Small intestine (tissue), 7 donors: ENCODE data around the gene CHRNA4. TPM values are rescaled to one million over a fixed set of nuclear protein-coding genes. Genes with fewer than 3 reads are reported as not detected.

Experiments
- DNase-seq, 2 donors: peaks; one replicate each; pipeline versions ENCODE4 v3.0.0 to v3.0.0-alpha.2; 2013
- FAIRE-seq: peaks from 2 replicates; lab custom pipeline; 2012; peaks lifted over from hg19 to GRCh38; lab: Jason Lieb, UNC
- H3K27ac ChIP-seq, 3 donors: one replicate each; pipeline ENCODE4 v1.5.1; 2013; ENCODE audit warnings: low read length in 2 of 3, mild to moderate bottlenecking in 2 of 3, control low read depth in 1 of 3, inconsistent platforms in 1 of 3, low read depth in 1 of 3, moderate library complexity in 1 of 3
- H3K27me3 ChIP-seq, 3 donors: one replicate each; pipeline ENCODE4 v1.6.1; 2013; ENCODE audit warnings: low read length in 3 of 3, inconsistent platforms in 1 of 3; ENCODE audit not compliant: control insufficient read depth in 3 of 3, insufficient read depth in 3 of 3
- H3K36me3 ChIP-seq, 3 donors: one replicate each; pipeline ENCODE4 v1.6.1; 2013; ENCODE audit warnings: low read length in 3 of 3, inconsistent platforms in 1 of 3, low read depth in 1 of 3, mild to moderate bottlenecking in 1 of 3, moderate library complexity in 1 of 3; ENCODE audit not compliant: control insufficient read depth in 3 of 3, insufficient read depth in 2 of 3
- H3K4me1 ChIP-seq, 3 donors: one replicate each; pipeline ENCODE4 v1.6.1; 2013; ENCODE audit warnings: low read length in 2 of 3, inconsistent platforms in 1 of 3, low read depth in 1 of 3, mild to moderate bottlenecking in 1 of 3, moderate library complexity in 1 of 3; ENCODE audit not compliant: control insufficient read depth in 3 of 3, insufficient read depth in 2 of 3
- H3K4me3 ChIP-seq, 3 donors: one replicate each; pipeline ENCODE4 v1.5.1; 2013; ENCODE audit warnings: low read length in 3 of 3, control low read depth in 1 of 3, inconsistent platforms in 1 of 3, low read depth in 1 of 3, mild to moderate bottlenecking in 1 of 3, moderate library complexity in 1 of 3
- H3K9me3 ChIP-seq, 2 donors: one replicate each; pipeline ENCODE4 v1.6.1; 2013; ENCODE audit warnings: low read depth in 1 of 2, low read length in 1 of 2; ENCODE audit not compliant: control insufficient read depth in 2 of 2, insufficient read depth in 1 of 2
- WGBS, 3 donors: extraction: QIAGEN DNeasy Blood & Tissue Kit; methylation state at CpG; one replicate each; pipeline ENCODE4 v1.1.7; 2013; 5-methylcytosine and 5-hydroxymethylcytosine counted together
- polyA plus RNA-seq, 4 donors: library from polyadenylated mRNA; stranded (reverse) in 3 of 4; unstranded in 1 of 4; fragments of 200-250 nt in 3 of 4; fragments of 120-200 nt in 1 of 4; gene quantifications; one replicate each; pipeline versions ENCODE4 v1.2.1 to v1.2.3, GENCODE V29; 2013
- donor health status: healthy with polysubstance abuse.
- donor health status: control.
- donor health status: control.
- donor health status: Bipolar disorder and iron deficiency.
- donor health status: healthy.

Gene CHRNA4
- polyA plus RNA-seq, 4 donors: 0.01 to 0.87 TPM; not detected in 2

DNA sequence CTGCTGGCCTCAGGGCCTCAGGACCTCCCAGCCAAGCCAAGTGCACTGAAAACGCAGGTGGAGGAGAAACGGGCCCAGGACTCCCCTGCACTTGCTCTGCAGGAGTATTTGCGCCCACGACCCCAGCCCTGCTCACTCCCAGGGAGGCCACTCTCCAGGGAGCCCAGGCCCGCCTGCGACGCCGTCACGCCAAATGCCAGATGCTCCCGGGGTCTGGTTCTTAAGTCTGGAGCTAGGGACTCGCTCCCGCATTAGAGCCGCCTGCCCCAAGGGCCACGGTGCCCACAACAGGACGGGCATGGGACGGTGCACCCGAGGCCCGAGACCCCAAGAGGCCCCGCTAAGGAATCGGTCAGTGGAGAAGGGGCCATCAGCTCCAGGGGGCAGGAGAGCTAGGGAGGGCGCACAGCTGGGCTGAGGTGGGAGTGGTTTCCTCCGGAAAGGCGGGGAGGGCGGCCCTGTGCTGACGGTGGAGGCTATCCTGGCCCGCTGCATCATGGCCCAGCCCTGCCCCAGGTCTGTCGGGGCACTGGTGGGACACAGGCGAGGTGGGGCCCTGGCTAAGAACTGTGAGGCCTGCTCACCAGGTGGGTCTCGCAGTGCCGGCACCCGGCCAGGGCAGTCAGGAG lies 44.1 kb upstream of the CHRNA4 start:
- no peak for FAIRE-seq
- no peak overlapping the region for H3K27ac ChIP-seq
- no peaks in the 10 kb centered on the region for H3K36me3 ChIP-seq
- no peak for DNase-seq
- peaks cover 0 to 3% (median 0%) of the 10 kb centered on the region in 3 donors for H3K4me1 ChIP-seq
- H3K9me3 ChIP-seq: no peaks in the 10 kb centered on the region
- no peak overlapping the region for H3K4me3 ChIP-seq
- 72 to 84% (median 81%) methylated on average over 26 to 31 of the region's 31 CpGs for WGBS, 3 donors
- no peaks in the 10 kb centered on the region for H3K27me3 ChIP-seq

GRCh38 chr20:63404129-63405085 lies 43.3 kb upstream of the CHRNA4 start:
- no peak overlapping the region for H3K4me3 ChIP-seq
- H3K4me1 ChIP-seq: peaks cover 0 to 3% (median 0%) of the 10 kb centered on the region in 3 donors
- H3K36me3 ChIP-seq: no peaks in the 10 kb centered on the region
- WGBS, 3 donors: 48 to 73% (median 63%) methylated on average over 29 to 34 of the region's 34 CpGs
- FAIRE-seq (no peak), DNase-seq (peak; percentile 30 to 51)
- no peaks in the 10 kb centered on the region for H3K27me3 ChIP-seq
- H3K9me3 ChIP-seq: no peaks in the 10 kb centered on the region
- no peak overlapping the region for H3K27ac ChIP-seq

DNA sequence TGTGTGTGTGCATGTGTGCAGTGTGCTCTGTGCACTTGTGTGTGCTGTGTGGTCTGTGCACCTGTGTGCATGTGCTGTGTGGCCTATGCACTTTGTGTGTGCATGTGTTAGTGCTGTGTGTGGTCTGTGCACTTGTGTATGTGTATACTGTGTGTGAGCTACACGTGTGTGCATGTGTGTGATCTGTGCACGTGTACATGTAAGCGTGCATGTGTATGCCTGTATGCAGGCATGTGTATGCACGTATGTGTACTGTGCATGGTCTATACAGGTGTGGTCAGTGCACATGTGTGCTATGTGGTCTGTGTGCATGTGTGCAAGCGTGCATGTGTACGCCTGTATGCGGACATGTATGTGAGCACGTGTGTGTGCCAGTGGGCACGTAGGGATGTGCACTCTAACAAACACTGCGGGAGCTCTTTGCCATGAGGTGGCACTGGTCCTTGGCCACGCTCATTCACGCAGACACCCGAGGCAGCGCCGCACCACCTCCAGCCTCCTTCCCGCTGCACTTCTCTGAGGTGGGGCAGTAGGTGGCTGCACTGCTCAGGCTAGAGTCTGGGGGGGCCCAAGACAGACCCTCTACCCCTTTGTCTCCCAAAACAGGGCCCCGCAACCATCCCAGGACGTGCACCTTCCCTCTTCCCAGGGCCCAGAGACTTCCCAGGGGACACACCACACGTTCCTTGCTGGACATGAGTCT lies 42.4 kb upstream of the CHRNA4 start:
- no peak overlapping the region for H3K27ac ChIP-seq
- no peaks in the 10 kb centered on the region for H3K27me3 ChIP-seq
- no peaks in the 10 kb centered on the region for H3K9me3 ChIP-seq
- FAIRE-seq (no peak), DNase-seq (no peak)
- WGBS, 3 donors: 70 to 83% (median 79%) methylated on average over 19 of the region's 19 CpGs
- peaks cover 0 to 3% (median 0%) of the 10 kb centered on the region in 3 donors for H3K4me1 ChIP-seq
- H3K36me3 ChIP-seq: no peaks in the 10 kb centered on the region
- H3K4me3 ChIP-seq: no peak overlapping the region

DNA sequence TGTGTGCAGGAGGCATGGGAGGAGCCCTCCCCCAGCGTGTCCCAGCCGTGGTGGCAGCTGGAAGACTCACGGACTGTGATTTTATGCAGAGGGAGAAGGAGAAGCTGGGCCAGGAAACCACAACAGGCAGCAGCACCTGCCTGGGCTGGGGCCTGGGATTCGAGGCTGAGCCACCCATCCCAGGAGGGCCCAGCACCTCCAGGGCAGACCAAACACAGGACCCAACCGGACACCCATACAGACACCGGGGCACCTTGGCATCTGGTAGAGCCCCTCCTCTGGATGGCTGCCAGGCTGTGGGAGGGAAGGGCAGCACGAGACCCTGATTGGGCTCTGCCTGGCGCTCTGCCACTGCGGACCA lies 41.7 kb upstream of the CHRNA4 start:
- DNase-seq (no peak), FAIRE-seq (no peak)
- Histone ChIP-seq H3K4me1 (peaks cover 0 to 3% (median 0%) of the 10 kb centered on the region in 3 donors), H3K9me3 (no peaks in the 10 kb centered on the region), H3K4me3 (no peak overlapping the region), H3K27ac (no peak overlapping the region), H3K36me3 (no peaks in the 10 kb centered on the region), H3K27me3 (no peaks in the 10 kb centered on the region)
- WGBS, 3 donors: 29 to 54% (median 41%) methylated on average over 7 to 9 of the region's 9 CpGs

DNA sequence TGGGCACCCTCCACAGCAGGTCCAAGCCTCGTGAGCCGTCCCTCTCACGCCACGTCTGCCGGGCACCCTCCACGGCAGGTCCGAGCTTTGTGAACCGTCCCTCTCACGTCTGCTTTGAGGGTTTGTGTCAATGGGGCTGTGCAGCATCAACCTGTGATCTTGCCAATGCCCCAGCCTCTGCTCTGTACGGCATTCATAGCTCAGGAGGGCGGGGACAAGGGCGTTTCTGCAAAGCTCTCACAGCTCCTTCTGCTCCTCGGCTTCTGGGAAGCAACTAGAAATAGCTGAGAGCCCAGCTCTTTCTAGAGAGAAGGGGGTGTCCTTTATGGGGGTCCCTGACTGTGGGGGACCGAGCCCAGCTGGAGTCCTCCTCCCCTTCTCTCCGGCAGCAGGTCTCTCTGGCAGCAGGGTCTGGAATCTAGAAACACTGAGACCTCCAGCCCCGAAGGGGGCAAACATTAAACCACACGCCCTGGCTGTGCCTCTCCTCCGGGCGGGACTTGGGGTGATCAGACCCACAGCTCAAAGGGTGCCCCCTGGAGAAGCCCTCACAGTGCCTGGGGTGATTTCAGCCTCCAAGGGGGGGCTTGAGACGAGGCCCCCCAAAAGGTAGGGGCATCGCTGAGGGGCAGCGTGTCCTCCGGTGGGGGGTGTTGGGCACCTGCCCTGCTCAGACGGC lies 41.2 kb upstream of the CHRNA4 start:
- peaks cover 0 to 3% (median 0%) of the 10 kb centered on the region in 3 donors for H3K4me1 ChIP-seq
- 39 to 56% (median 51%) methylated on average over 24 of the region's 24 CpGs for WGBS, 3 donors
- no peak overlapping the region for H3K27ac ChIP-seq
- H3K27me3 ChIP-seq: no peaks in the 10 kb centered on the region
- H3K36me3 ChIP-seq: no peaks in the 10 kb centered on the region
- peak in 1 of 2 donors; percentile 3 for DNase-seq
- no peak for FAIRE-seq
- H3K4me3 ChIP-seq: no peak overlapping the region
- no peaks in the 10 kb centered on the region for H3K9me3 ChIP-seq

- Histone ChIP-seq H3K9me3 (no peaks in the 10 kb centered on the region), H3K27me3 (no peaks in the 10 kb centered on the region), H3K4me1 (peaks cover 0 to 3% (median 0%) of the 10 kb centered on the region in 3 donors), H3K4me3 (no peak overlapping the region), H3K27ac (no peak overlapping the region), H3K36me3 (no peaks in the 10 kb centered on the region)
- WGBS, 3 donors: 70 to 76% (median 70%) methylated on average over 29 of the region's 29 CpGs
- DNase-seq (no peak), FAIRE-seq (no peak)
Measured at GRCh38 chr20:63401384-63402110, 40.4 kb upstream of the CHRNA4 start.

DNA sequence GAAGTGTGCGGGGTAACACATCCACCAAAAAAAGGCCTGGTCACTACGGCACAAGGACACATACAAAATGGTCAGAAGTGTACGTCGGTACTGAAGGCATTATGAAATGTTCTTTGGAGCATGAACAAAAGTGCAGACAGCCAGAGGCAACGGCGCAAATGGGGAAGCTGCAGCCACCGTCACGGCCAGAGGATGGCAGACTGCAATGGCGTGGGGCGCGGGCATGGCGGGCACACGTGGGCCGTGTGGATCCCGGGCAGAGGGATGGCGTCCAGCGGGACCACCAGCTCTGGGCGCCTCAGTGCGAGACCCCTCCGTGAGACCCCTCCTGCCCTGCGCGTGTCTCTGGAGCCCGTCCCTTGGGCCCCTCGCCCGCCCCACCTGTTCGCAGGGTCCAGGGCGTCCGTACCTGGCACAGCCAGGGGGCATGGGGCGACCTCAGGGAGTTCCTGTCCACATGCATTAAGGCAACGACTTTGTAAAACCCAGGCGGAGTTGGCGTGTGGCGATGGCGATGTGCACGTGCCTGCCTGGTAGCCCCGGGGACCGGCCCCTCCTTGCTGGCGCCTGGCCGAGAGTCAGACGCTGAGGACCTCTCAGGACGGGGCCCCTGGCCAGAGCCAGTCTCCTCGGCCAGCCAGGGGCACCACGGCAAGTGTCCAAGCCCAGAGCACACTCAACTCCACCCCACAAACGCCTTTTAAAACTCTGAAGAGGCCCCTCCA lies 39.5 kb upstream of the CHRNA4 start:
- Histone ChIP-seq H3K36me3 (no peaks in the 10 kb centered on the region), H3K4me3 (no peak overlapping the region), H3K27ac (no peak overlapping the region), H3K4me1 (peaks cover 0 to 3% (median 0%) of the 10 kb centered on the region in 3 donors), H3K27me3 (no peaks in the 10 kb centered on the region), H3K9me3 (no peaks in the 10 kb centered on the region)
- 81 to 84% (median 83%) methylated on average over 39 to 44 of the region's 44 CpGs for WGBS, 3 donors
- FAIRE-seq (no peak), DNase-seq (no peak)
